ENCODE results near the gene LRRC8E. TPM values are rescaled to one million over a fixed set of nuclear protein-coding genes. Genes with fewer than 3 reads are reported as not detected.

LRRC8E gene
- total and polyA plus RNA-seq, 3 donors from 2014 or later = 0.79 to 1.4 (median 0.92) TPM

DNA sequence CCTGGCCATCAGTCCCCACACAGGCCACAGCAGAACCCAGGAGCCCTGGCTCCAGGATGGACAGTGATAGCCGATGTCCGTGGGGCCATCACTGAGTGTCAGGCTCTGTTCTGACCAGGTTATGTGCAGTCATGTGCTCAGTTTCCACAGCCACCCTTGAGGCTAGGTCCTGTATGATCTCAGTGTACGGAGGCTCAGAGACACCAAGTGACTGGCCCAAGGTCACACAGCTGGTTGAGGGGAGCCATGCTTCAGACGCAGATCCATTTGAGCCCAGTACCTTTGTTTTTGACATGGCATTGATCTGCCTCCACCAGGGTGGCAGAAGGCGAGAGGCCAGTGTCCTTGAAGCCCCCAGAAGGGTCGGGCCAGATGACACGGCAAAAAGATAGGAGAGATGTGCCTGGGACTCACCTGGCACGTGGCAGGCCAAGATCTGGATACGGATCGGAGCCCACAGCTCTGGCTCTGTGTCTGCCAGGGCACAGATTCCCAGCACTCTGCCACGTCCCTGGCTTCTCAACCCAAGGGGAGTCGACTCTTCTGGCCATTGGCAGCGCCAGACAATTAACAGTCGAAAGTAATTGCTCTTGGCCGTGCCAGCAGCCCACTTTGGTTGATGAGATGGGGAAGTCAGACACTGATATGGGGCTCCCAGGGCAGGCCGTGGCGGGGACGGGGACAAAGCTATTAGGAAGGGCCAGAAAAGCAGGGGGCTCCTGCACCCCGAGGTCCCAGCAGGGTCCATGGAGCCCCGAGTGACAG lies 42.7 kb upstream of the LRRC8E start:
- Histone ChIP-seq H3K4me3 (no peak overlapping the region), H3K27me3 (no peaks in the 10 kb centered on the region), H3K4me1 (peaks cover 4% of the 10 kb centered on the region), H3K27ac (no peak overlapping the region), H3K36me3 (ENCODE audit: low read depth, missing control alignments) (no peaks in the 10 kb centered on the region), H3K9me3 (no peaks in the 10 kb centered on the region)
- DNase-seq = no peak
- TF ChIP-seq CTCF (IDR thresholded peaks at IDR 0.05) (no peak), POLR2A (IDR thresholded peaks at IDR 0.05) (no peak)
- 85 to 95% methylated on average over 16 to 20 of the region's 20 CpGs for WGBS, 2 donors
- intact Hi-C loops (cut with DNase I; ENCODE audit: low total_unique reads) = no loop called here

- no peaks in the 10 kb centered on the region for H3K9me3 ChIP-seq
- intact Hi-C loops (cut with DNase I; ENCODE audit: low total_unique reads) = no loop called here
- 88 to 96% methylated on average over 4 to 19 of the region's 19 CpGs for WGBS, 2 donors
- H3K36me3 ChIP-seq (ENCODE audit: low read depth, missing control alignments) = no peaks in the 10 kb centered on the region
- H3K27ac ChIP-seq = no peak overlapping the region
- no peaks in the 10 kb centered on the region for H3K27me3 ChIP-seq
- no peak overlapping the region for H3K4me3 ChIP-seq
- DNase-seq = no peak
- peaks cover 4% of the 10 kb centered on the region for H3K4me1 ChIP-seq
- no peak for TF ChIP-seq POLR2A (IDR thresholded peaks at IDR 0.05)
- no peak for TF ChIP-seq CTCF (IDR thresholded peaks at IDR 0.05)
Measured at GRCh38 chr19:7846155-7846646, 42.1 kb upstream of the LRRC8E start.

- intact Hi-C loops (cut with DNase I; ENCODE audit: low total_unique reads) = no loop called here
- no peaks in the 10 kb centered on the region for H3K9me3 ChIP-seq
- H3K36me3 ChIP-seq (ENCODE audit: low read depth, missing control alignments) = no peaks in the 10 kb centered on the region
- H3K4me3 ChIP-seq = no peak overlapping the region
- WGBS, 2 donors = 84 to 92% methylated on average over 18 to 23 of the region's 23 CpGs
- no peak for DNase-seq
- H3K4me1 ChIP-seq = peaks cover 4% of the 10 kb centered on the region
- H3K27me3 ChIP-seq = no peaks in the 10 kb centered on the region
- H3K27ac ChIP-seq = no peak overlapping the region
- TF ChIP-seq POLR2A (IDR thresholded peaks at IDR 0.05) (no peak), CTCF (IDR thresholded peaks at IDR 0.05) (no peak)
Measured at GRCh38 chr19:7847664-7848063, 40.6 kb upstream of the LRRC8E start.

DNA sequence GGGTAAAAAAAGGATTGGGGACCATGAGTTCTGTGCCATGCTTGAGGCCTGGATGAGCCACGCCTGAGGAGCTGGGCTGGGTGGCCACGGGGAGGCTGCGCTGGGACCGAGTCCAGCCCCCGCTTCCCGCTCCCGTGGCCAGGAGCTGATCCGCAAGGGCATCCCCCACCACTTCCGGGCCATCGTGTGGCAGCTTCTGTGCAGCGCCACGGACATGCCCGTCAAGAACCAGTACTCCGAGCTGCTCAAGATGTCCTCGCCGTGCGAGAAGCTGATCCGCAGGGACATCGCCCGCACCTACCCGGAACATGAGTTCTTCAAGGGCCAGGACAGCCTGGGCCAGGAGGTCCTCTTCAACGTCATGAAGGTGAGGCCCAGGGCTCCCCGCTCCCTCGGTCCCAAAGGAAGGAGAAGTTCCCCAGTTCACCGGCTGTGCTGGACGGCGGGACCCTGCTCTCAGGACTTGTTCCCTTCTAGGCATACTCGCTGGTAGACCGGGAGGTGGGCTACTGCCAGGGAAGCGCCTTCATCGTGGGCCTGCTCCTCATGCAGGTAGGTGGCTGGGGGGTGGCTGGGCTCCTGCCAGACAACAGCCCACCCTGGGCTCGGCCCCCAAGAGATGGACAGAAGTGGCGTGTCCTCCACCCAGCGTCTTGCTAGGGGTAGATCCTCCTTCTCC lies 39.4 kb upstream of the LRRC8E start:
- no peak overlapping the region for H3K27ac ChIP-seq
- no peak for TF ChIP-seq CTCF (IDR thresholded peaks at IDR 0.05)
- TF ChIP-seq POLR2A (IDR thresholded peaks at IDR 0.05) = no peak
- no peak overlapping the region for H3K4me3 ChIP-seq
- no peak for DNase-seq
- peaks cover 9% of the 10 kb centered on the region for H3K4me1 ChIP-seq
- no peaks in the 10 kb centered on the region for H3K36me3 ChIP-seq (ENCODE audit: low read depth, missing control alignments)
- H3K27me3 ChIP-seq = no peaks in the 10 kb centered on the region
- no peaks in the 10 kb centered on the region for H3K9me3 ChIP-seq
- WGBS, 2 donors = 86 to 89% methylated on average over 9 to 34 of the region's 34 CpGs
- intact Hi-C loops (cut with DNase I; ENCODE audit: low total_unique reads) = no loop called here
